Gastroesophageal sphincter (tissue), 4 donors: ENCODE measurements around the gene TCF4. TPM values are rescaled to one million over a fixed set of nuclear protein-coding genes. Genes with fewer than 3 reads are reported as not detected.

Experiments
- ATAC-seq: fragments of 150-250 bp; one replicate; pipeline ENCODE4 v1.9.1; 2016; ENCODE audit warnings: mild to moderate bottlenecking, moderate library complexity
- H3K27ac ChIP-seq, 4 donors: fragments of 200-600 bp; sonication (generic) in 3 of 4; 1 replicate in 3 of 4; 2 replicates in 1 of 4; pipeline ENCODE4 v1.5.1; 2016 to 2019
- H3K27me3 ChIP-seq: fragments of 200-600 bp; sonication (generic); one replicate; pipeline ENCODE4 v1.5.1; 2019
- H3K36me3 ChIP-seq, 2 donors: fragments of 200-600 bp; sonication (generic); one replicate each; pipeline ENCODE4 v1.5.1; 2019; ENCODE audit warnings: control low read depth in 1 of 2
- H3K4me1 ChIP-seq, 3 donors: fragments of 200-600 bp; sonication (generic); 1 replicate in 2 of 3; 2 replicates in 1 of 3; pipeline ENCODE4 v1.5.1; 2016 to 2019; ENCODE audit warnings: control low read depth in 2 of 3
- H3K4me3 ChIP-seq, 2 donors: fragments of 200-600 bp; sonication (generic); one replicate each; pipeline ENCODE4 v1.5.1; 2019; ENCODE audit warnings: mild to moderate bottlenecking in 1 of 2, moderate library complexity in 1 of 2
- H3K9me3 ChIP-seq, 3 donors: fragments of 200-600 bp; sonication (generic); one replicate each; pipeline ENCODE4 v1.5.1; 2017 to 2019; ENCODE audit warnings: control low read depth in 2 of 3
- EP300 ChIP-seq: sonication (generic); formaldehyde crosslinking; IDR thresholded peaks from one replicate; pipeline ENCODE4 v1.6.1; 2017; ENCODE audit warnings: antibody characterized with exemption, mild to moderate bottlenecking
- POLR2A ChIP-seq, 2 donors: fragments of 450-650 bp; IDR thresholded peaks; one replicate each; pipeline ENCODE4 v1.6.1; 2017; ENCODE audit warnings: antibody characterized with exemption in 2 of 2, mild to moderate bottlenecking in 2 of 2, moderate library complexity in 1 of 2
- POLR2AphosphoS5 ChIP-seq: sonication (generic); formaldehyde crosslinking; IDR thresholded peaks from one replicate; pipeline ENCODE4 v1.6.1; 2017; ENCODE audit warnings: antibody characterized with exemption
- WGBS, 2 donors: methylation state at CpG; one replicate each; pipeline ENCODE4 v1.1.5; 2018; ENCODE audit warnings: low coverage in 1 of 2; 5-methylcytosine and 5-hydroxymethylcytosine counted together
- total RNA-seq, 4 donors: library from RNA; depleted of rRNA; stranded (reverse); fragments of >200 nt; gene quantifications; one replicate each; pipeline ENCODE4 v1.1.0, GENCODE V29; 2016
- TF ChIP-seq, protein P1 (sequence below), 4 experiments: fragments of 200-600 bp in 2 of 4; fragments of 450-650 bp in 2 of 4; sonication (generic) in 1 of 4; IDR thresholded peaks; one replicate each; pipeline ENCODE4 v1.5.1; 2017 to 2019; ENCODE audit warnings: antibody characterized with exemption in 4 of 4, mild to moderate bottlenecking in 2 of 4, moderate library complexity in 2 of 4

The TCF4 gene
- total RNA-seq, 4 donors from 2014 or later, result 64.1 to 87.6 (median 76.2) TPM

DNA sequence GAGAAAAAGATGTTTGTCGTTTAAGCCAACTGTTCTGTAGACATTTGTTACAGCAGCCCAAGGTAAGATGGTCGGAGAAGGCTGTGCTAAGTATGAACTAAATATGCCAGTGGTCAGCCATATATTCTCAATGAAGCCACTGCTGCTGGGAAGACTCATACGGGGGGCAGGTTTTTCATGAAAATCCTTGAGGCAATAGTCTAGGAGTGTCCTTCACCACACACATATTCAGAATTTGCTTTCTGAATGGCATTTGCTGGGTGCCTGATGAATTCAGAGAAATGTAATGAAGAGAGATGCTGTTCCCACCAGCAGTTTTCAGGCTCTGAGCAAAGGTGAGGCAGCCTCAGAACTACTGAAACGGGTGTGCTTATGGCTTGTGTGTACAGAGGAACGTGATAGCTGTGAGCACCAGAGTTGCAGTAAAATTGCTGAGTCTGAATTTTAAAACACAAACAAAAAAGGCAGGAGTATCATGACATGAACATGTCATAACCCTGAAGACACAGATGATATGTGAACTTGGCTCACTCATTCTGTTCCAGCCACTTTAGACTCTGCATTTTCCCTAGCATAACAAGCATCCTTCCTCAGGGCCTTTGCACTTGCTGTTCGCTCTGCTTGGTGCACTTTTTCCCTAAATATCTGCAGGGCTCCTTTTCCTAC is 21.3 kb upstream of the TCF4 start:
- Histone ChIP-seq H3K9me3 (no peaks in the 10 kb centered on the region), H3K27ac (no peak overlapping the region), H3K36me3 (no peaks in the 10 kb centered on the region), H3K4me3 (no peak overlapping the region), H3K4me1 (no peaks in the 10 kb centered on the region), H3K27me3 (no peaks in the 10 kb centered on the region)
- no peak for TF ChIP-seq POLR2AphosphoS5
- no peak for TF ChIP-seq EP300
- TF ChIP-seq, protein P1, sequence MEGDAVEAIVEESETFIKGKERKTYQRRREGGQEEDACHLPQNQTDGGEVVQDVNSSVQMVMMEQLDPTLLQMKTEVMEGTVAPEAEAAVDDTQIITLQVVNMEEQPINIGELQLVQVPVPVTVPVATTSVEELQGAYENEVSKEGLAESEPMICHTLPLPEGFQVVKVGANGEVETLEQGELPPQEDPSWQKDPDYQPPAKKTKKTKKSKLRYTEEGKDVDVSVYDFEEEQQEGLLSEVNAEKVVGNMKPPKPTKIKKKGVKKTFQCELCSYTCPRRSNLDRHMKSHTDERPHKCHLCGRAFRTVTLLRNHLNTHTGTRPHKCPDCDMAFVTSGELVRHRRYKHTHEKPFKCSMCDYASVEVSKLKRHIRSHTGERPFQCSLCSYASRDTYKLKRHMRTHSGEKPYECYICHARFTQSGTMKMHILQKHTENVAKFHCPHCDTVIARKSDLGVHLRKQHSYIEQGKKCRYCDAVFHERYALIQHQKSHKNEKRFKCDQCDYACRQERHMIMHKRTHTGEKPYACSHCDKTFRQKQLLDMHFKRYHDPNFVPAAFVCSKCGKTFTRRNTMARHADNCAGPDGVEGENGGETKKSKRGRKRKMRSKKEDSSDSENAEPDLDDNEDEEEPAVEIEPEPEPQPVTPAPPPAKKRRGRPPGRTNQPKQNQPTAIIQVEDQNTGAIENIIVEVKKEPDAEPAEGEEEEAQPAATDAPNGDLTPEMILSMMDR (IDR thresholded peaks at IDR 0.05), result no peak
- no peak for TF ChIP-seq POLR2A (IDR thresholded peaks at IDR 0.05)
- ATAC-seq, result no peak
- WGBS, 2 donors, result 90 to 96% methylated on average over 4 to 6 of the region's 6 CpGs

DNA sequence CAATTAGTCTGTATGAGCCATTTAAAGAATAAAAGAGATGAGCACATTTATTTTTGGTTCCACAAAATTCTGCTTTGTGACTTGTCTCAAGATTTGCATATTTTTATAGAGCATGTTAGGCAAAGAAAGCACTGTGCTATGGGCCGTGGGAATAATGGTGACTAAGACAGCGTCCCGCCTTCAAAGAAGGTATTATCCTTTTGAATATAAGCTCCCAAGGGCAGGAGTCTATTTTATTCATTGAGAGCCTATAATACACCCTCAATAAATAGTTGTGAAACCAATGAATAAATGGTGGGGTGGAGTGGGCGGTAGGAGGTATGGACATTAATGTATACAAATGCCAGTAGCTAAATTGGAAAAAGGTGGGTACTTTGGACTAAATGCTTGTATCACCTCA is 20.5 kb upstream of the TCF4 start:
- no peak for ATAC-seq
- no peaks in the 10 kb centered on the region for H3K9me3 ChIP-seq
- no peaks in the 10 kb centered on the region for H3K36me3 ChIP-seq
- H3K27me3 ChIP-seq, result no peaks in the 10 kb centered on the region
- H3K4me3 ChIP-seq, result no peak overlapping the region
- no peak overlapping the region for H3K27ac ChIP-seq
- WGBS, 2 donors, result 96 to 100% methylated on average over 4 of the region's 4 CpGs
- H3K4me1 ChIP-seq, result no peaks in the 10 kb centered on the region
- TF ChIP-seq, protein P1 (IDR thresholded peaks at IDR 0.05), result no peak

DNA sequence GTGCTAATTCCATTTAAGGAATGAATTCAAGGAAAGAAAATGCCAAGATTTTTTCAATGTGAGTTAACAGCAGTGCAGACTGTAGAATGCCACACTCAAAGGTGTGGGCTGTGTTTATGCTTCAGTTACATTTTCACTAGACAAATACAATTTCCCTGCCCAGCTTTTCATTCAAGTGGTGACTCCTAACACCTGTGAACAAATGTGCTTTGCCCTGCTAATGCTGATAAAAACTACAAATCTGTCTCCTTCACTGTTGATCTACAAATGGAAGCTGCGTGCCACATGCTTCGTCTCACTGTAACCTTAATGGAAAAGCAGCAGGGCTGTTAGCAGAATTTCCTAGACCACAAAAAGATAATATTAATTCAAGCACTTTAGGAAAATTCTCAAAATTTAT is 19.8 kb upstream of the TCF4 start:
- no peaks in the 10 kb centered on the region for H3K27me3 ChIP-seq
- 91 to 100% methylated on average over 2 of the region's 2 CpGs for WGBS, 2 donors
- no peak for TF ChIP-seq POLR2AphosphoS5
- TF ChIP-seq EP300, result no peak
- TF ChIP-seq POLR2A (IDR thresholded peaks at IDR 0.05), result no peak
- TF ChIP-seq, protein P1 (IDR thresholded peaks at IDR 0.05), result no peak
- H3K4me3 ChIP-seq, result no peak overlapping the region
- no peaks in the 10 kb centered on the region for H3K9me3 ChIP-seq
- ATAC-seq, result no peak
- H3K4me1 ChIP-seq, result no peaks in the 10 kb centered on the region
- H3K27ac ChIP-seq, result no peak overlapping the region
- no peaks in the 10 kb centered on the region for H3K36me3 ChIP-seq

DNA sequence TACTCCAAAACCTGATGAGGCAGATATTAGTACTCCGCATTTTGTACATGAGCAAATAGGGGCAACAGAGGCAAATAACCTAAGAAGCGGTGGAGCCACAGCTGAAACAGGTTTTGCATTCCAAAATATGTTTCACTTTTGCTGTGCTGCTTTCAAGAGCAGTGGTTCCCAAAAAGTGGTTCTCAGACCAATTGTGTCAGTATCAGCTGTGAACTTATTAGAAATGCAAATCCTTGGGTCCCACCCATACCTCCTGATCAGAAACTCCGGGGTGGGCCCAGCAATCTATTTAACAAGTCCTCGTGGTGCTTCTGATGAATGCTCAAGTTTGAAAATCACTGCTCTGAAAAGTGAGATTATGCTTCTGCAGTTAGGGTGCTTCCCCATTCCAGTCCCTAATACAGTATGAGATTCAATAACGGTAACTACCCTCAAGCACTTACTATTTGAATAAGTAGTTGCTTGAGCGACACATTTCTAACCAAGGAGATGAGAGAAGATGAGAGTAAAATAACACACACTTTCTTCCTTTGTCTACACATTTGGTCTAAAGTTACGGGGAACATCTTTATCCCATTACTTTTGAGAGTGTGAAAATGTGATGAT is 17.8 kb upstream of the TCF4 start:
- TF ChIP-seq, protein P1 (IDR thresholded peaks at IDR 0.05), result no peak
- TF ChIP-seq POLR2AphosphoS5 (no peak), EP300 (no peak), POLR2A (IDR thresholded peaks at IDR 0.05) (no peak)
- 72 to 81% methylated on average over 5 to 7 of the region's 7 CpGs for WGBS, 2 donors
- ATAC-seq, result no peak
- H3K4me3 ChIP-seq, result no peak overlapping the region
- no peak overlapping the region for H3K27ac ChIP-seq
- H3K4me1 ChIP-seq, result no peaks in the 10 kb centered on the region
- no peaks in the 10 kb centered on the region for H3K36me3 ChIP-seq
- H3K9me3 ChIP-seq, result no peaks in the 10 kb centered on the region
- H3K27me3 ChIP-seq, result no peaks in the 10 kb centered on the region

DNA sequence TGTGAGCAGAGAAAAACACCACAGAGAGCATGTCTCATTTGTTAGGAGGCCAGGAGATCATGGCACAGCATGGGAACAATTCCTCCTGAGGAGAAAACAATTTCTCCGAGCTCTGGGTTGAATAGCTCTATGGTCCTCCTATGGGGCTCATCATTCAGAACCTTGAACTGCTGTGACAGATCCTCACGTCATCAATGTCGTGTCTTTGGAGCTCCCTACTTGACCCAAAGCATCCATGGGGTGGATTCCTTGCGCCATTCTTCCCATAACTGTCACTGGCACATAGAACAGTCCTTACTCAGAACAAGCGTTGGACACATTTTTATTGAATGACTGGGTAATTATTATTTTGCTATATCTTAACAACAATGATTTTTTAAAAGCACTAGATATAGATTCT is 15.8 kb upstream of the TCF4 start:
- Histone ChIP-seq H3K36me3 (no peaks in the 10 kb centered on the region), H3K4me3 (no peak overlapping the region), H3K27me3 (no peaks in the 10 kb centered on the region), H3K4me1 (no peaks in the 10 kb centered on the region), H3K27ac (no peak overlapping the region), H3K9me3 (no peaks in the 10 kb centered on the region)
- TF ChIP-seq POLR2AphosphoS5 (no peak), POLR2A (IDR thresholded peaks at IDR 0.05) (no peak), EP300 (no peak)
- TF ChIP-seq, protein P1 (IDR thresholded peaks at IDR 0.05), result no peak
- WGBS, 2 donors, result 82 to 97% methylated on average over 4 to 5 of the region's 5 CpGs
- no peak for ATAC-seq
